Natural killer cell (primary cell): ENCODE results near the gene PCSK9. TPM values are rescaled to one million over a fixed set of nuclear protein-coding genes. Genes with fewer than 3 reads are reported as not detected.

ENCODE experiments used
- ATAC-seq, 3 donors: fragments of 150-1000 bp in 2 of 3; fragments of 200-7000 bp in 1 of 3; cut with Tn5 transposase; 1 replicate in 1 of 3; 2 replicates in 2 of 3; pipeline ENCODE4 v1.10.0; 2021; ENCODE audit warnings: mild to moderate bottlenecking in 2 of 3, moderate library complexity in 2 of 3
- DNase-seq, 2 donors: peaks; one replicate each; pipeline versions ENCODE4 v3.0.0 to v3.0.0-alpha.2; 2013 to 2021; ENCODE audit warnings: mixed read lengths in 1 of 2
- H3K27ac ChIP-seq: one replicate; pipeline ENCODE4 v1.5.1; 2013; ENCODE audit warnings: mild to moderate bottlenecking, low read length
- H3K27me3 ChIP-seq: one replicate; pipeline ENCODE4 v1.6.1; 2013; ENCODE audit warnings: low read length; ENCODE audit not compliant: control insufficient read depth, insufficient read depth
- H3K36me3 ChIP-seq: one replicate; pipeline ENCODE4 v1.6.1; 2013; ENCODE audit warnings: low read length; ENCODE audit not compliant: control insufficient read depth, insufficient read depth
- H3K4me1 ChIP-seq: one replicate; pipeline ENCODE4 v1.6.1; 2013; ENCODE audit warnings: low read length; ENCODE audit not compliant: control insufficient read depth, insufficient read depth
- H3K4me3 ChIP-seq: one replicate; pipeline ENCODE4 v1.5.1; 2013; ENCODE audit warnings: low read length
- H3K9me3 ChIP-seq: one replicate; pipeline ENCODE4 v1.6.1; 2013; ENCODE audit warnings: low read length; ENCODE audit not compliant: control insufficient read depth, insufficient read depth
- H3K27ac Mint-ChIP-seq, 2 donors: one replicate each; pipeline ENCODE4 v1.8.0; 2022; ENCODE audit warnings: mild to moderate bottlenecking in 2 of 2, mixed read lengths in 2 of 2, moderate library complexity in 1 of 2
- H3K27me3 Mint-ChIP-seq, 2 donors: one replicate each; pipeline ENCODE4 v1.8.0; 2022; ENCODE audit warnings: low read depth in 2 of 2, mixed read lengths in 2 of 2
- H3K36me3 Mint-ChIP-seq: one replicate; pipeline ENCODE4 v1.8.0; 2022; ENCODE audit warnings: mixed read lengths
- H3K4me1 Mint-ChIP-seq, 2 donors: one replicate each; pipeline ENCODE4 v1.8.0; 2022; ENCODE audit warnings: mixed read lengths in 2 of 2
- H3K4me3 Mint-ChIP-seq: one replicate; pipeline ENCODE4 v1.8.0; 2022; ENCODE audit warnings: mild to moderate bottlenecking, moderate library complexity, mixed read lengths
- H3K9me3 Mint-ChIP-seq, 2 donors: one replicate each; pipeline ENCODE4 v1.8.0; 2022; ENCODE audit warnings: mixed read lengths in 2 of 2
- WGBS: methylation state at CpG from one replicate; pipeline ENCODE4 v1.1.7; 2013; ENCODE audit warnings: missing lambda C conversion rate; ENCODE audit not compliant: insufficient coverage; 5-methylcytosine and 5-hydroxymethylcytosine counted together
- intact Hi-C: fragments of 100-400 bp; cut with micrococcal nuclease; formaldehyde crosslinking; loops from one replicate; pipeline ENCODE4 v1.14.2; 2022
- total RNA-seq, 4 donors: library from RNA; stranded (reverse); fragments of 120-200 nt in 1 of 4; gene quantifications; one replicate each; pipeline versions ENCODE4 v1.2.3 to v1.2.4, GENCODE V29; 2013 to 2022
- TF ChIP-seq, protein P1 (sequence below): fragments of 200-600 bp; IDR thresholded peaks from one replicate; pipeline ENCODE4 v1.8.0; 2022; ENCODE audit warnings: antibody characterized with exemption

The PCSK9 gene
- total RNA-seq, 3 donors from 2014 or later (not counting 1 experiment from before 2014, with no cell fraction given), result not detected

DNA sequence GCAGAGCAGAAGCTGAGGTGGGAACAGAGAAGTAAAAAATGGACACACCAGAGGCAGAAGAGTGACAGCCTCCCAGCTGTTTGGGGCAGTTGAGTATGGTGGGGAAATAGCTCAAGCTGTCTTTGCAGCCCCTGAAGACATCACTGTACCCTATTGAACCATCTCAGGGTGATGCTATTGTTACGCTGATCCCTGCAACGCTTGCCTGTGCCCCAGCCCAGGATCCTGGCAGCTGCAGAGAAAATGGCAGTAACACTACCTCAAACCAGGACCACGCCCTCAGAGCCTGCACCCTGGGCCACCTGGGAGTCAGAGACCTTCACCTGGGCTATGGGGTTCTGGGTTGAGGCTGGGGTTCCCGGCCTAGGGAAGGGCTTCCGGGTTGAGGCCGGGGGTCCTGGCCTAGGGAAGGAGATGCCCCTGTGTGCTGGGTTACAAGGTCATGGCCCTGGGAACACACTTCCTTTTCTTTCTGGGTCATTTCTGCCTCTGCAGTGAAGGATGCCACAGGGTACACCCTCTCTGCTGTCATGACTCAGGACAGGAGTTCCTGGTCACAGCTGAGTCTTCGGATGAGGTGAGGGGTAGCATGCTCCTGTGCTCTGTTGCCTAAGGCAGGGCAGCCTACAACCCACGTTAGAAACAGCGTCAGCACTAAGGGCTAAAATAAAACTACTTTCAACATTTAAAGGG lies 29.0 kb upstream of the PCSK9 start:
- TF ChIP-seq, protein P1, sequence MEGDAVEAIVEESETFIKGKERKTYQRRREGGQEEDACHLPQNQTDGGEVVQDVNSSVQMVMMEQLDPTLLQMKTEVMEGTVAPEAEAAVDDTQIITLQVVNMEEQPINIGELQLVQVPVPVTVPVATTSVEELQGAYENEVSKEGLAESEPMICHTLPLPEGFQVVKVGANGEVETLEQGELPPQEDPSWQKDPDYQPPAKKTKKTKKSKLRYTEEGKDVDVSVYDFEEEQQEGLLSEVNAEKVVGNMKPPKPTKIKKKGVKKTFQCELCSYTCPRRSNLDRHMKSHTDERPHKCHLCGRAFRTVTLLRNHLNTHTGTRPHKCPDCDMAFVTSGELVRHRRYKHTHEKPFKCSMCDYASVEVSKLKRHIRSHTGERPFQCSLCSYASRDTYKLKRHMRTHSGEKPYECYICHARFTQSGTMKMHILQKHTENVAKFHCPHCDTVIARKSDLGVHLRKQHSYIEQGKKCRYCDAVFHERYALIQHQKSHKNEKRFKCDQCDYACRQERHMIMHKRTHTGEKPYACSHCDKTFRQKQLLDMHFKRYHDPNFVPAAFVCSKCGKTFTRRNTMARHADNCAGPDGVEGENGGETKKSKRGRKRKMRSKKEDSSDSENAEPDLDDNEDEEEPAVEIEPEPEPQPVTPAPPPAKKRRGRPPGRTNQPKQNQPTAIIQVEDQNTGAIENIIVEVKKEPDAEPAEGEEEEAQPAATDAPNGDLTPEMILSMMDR, result no peak
- Mint-ChIP-seq H3K4me1 (no peaks in the 10 kb centered on the region), H3K4me3 (no peak overlapping the region), H3K9me3 (no peaks in the 10 kb centered on the region), H3K27me3 (peaks cover 11 to 16% of the 10 kb centered on the region in 2 donors), H3K27ac (no peak overlapping the region), H3K36me3 (no peaks in the 10 kb centered on the region)
- Histone ChIP-seq H3K27me3 (no peaks in the 10 kb centered on the region), H3K36me3 (no peaks in the 10 kb centered on the region), H3K9me3 (no peaks in the 10 kb centered on the region), H3K4me1 (no peaks in the 10 kb centered on the region), H3K27ac (no peak overlapping the region), H3K4me3 (no peak overlapping the region)
- intact Hi-C loops, result no loop called here
- WGBS, result 92% methylated on average over 9 of the region's 9 CpGs
- DNase-seq, result no peak
- ATAC-seq, result peak in 1 of 3 donors; percentile 14

DNA sequence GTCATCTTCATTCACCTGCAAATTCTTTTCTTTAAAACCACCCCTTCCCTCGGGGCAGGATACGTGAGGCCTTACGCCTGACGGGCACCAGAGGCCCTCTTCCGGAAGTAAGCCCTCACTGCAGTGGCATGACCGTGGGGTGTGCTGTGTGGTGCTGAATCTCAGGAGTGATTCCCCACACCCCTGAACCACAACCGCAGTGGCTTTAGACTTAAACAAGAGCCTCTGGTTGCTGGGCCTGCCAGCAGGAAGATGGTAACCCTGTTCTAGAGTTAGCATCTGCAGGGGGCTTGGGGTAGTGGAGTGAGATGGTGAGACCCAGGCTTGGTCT lies 28.5 kb upstream of the PCSK9 start:
- intact Hi-C loops, result no loop called here

DNA sequence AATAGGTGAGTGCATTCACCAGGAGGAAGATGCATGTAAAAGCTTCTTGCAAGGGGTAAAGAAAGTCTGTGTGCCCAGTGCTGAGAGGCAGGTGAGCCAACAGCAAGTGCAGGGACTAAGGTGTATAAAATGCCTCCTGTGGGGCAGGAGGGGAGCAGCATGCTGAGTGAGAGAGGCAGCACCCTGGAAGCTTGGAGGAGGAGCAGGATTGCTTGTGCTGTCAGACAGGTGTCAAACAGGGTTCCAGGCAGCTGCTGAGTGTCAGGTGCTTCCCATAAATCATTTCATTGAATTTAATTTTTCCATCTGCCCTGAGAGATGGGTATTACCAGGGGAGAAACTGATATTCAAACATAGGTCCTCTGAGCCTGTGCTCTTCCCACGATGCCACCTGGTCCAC lies 26.7 kb upstream of the PCSK9 start:
- H3K9me3 Mint-ChIP-seq, result no peaks in the 10 kb centered on the region
- H3K4me3 ChIP-seq, result no peak overlapping the region
- no peaks in the 10 kb centered on the region for H3K36me3 Mint-ChIP-seq
- no peaks in the 10 kb centered on the region for H3K9me3 ChIP-seq
- H3K27ac Mint-ChIP-seq, result no peak overlapping the region
- H3K4me3 Mint-ChIP-seq, result no peak overlapping the region
- no peaks in the 10 kb centered on the region for H3K36me3 ChIP-seq
- peaks cover 22 to 29% of the 10 kb centered on the region in 2 donors for H3K27me3 Mint-ChIP-seq
- TF ChIP-seq, protein P1, result no peak
- ATAC-seq, result no peak
- no peak overlapping the region for H3K27ac ChIP-seq
- no peak for DNase-seq
- H3K27me3 ChIP-seq, result no peaks in the 10 kb centered on the region
- H3K4me1 ChIP-seq, result no peaks in the 10 kb centered on the region
- intact Hi-C loops, result no loop called here
- H3K4me1 Mint-ChIP-seq, result no peaks in the 10 kb centered on the region
- 100% methylated on average over 1 of the region's 1 CpG for WGBS

More for the DNA sequence above, 28.5 kb upstream of the PCSK9 start:
- TF ChIP-seq, protein P1, result no peak
- Histone ChIP-seq H3K4me3 (no peak overlapping the region), H3K27me3 (no peaks in the 10 kb centered on the region), H3K36me3 (no peaks in the 10 kb centered on the region), H3K4me1 (no peaks in the 10 kb centered on the region), H3K27ac (no peak overlapping the region), H3K9me3 (no peaks in the 10 kb centered on the region)
- peak in 1 of 2 donors; percentile 22 for DNase-seq
- Mint-ChIP-seq H3K9me3 (no peaks in the 10 kb centered on the region), H3K27ac (no peak overlapping the region), H3K4me3 (no peak overlapping the region), H3K4me1 (no peaks in the 10 kb centered on the region), H3K36me3 (no peaks in the 10 kb centered on the region), H3K27me3 (peaks cover 17 to 20% of the 10 kb centered on the region in 2 donors)
- 88% methylated on average over 6 of the region's 7 CpGs for WGBS
- peak in 2 of 3 donors; percentile 47 to 89 for ATAC-seq

DNA sequence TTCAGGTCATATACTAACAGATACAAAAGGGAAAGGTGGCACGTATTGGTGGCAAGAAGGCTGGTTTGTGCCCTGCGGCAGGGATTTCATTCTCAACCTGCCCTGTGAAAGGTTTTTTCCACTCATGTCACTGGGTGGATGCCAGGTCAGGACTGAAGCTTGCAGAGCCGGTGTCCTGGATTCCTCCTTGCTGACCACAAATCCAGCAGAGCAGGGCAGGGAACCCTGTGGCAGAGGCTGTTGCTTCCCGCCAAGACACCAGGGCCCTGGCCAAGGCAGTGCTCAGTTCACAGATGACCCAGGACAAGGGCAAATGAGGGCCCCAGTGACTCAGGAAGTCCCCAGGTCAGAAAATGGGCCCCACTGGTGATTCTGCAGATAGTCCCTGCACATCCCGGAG lies 24.2 kb upstream of the PCSK9 start:
- Histone ChIP-seq H3K36me3 (no peaks in the 10 kb centered on the region), H3K27ac (no peak overlapping the region), H3K4me1 (no peaks in the 10 kb centered on the region), H3K9me3 (no peaks in the 10 kb centered on the region), H3K27me3 (no peaks in the 10 kb centered on the region), H3K4me3 (no peak overlapping the region)
- no peaks in the 10 kb centered on the region for H3K36me3 Mint-ChIP-seq
- H3K4me3 Mint-ChIP-seq, result no peak overlapping the region
- no peaks in the 10 kb centered on the region for H3K9me3 Mint-ChIP-seq
- intact Hi-C loops, result no loop called here
- ATAC-seq (no peak), DNase-seq (no peak)
- 93% methylated on average over 5 of the region's 5 CpGs for WGBS
- H3K27ac Mint-ChIP-seq, result no peak overlapping the region
- no peaks in the 10 kb centered on the region for H3K4me1 Mint-ChIP-seq
- peaks cover 23 to 29% of the 10 kb centered on the region in 2 donors for H3K27me3 Mint-ChIP-seq
- TF ChIP-seq, protein P1, result no peak
